Endodermal cell (in vitro differentiated cells): Measurements from ENCODE around the gene MBOAT2. TPM values are rescaled to one million over a fixed set of nuclear protein-coding genes. Genes with fewer than 3 reads are reported as not detected.
A peak's percentile ranks its signal among the peaks of the same experiment; 100 is the strongest.

ENCODE experiments used
- DNase-seq: peaks from one replicate; pipeline ENCODE4 v3.0.0-alpha.2; 2017
- H3K27ac ChIP-seq: 2 replicates; pipeline ENCODE4 v1.5.1; 2013; ENCODE audit warnings: mild to moderate bottlenecking, low read depth, low read length, moderate library complexity
- H3K27me3 ChIP-seq: 2 replicates; pipeline ENCODE4 v1.6.1; 2013; ENCODE audit warnings: mild to moderate bottlenecking, low read length, moderate library complexity; ENCODE audit not compliant: insufficient read depth, control insufficient read depth, poor library complexity, severe bottlenecking
- H3K36me3 ChIP-seq: 2 replicates; pipeline ENCODE4 v1.7.0; 2013; ENCODE audit warnings: mild to moderate bottlenecking, low read length, moderate library complexity; ENCODE audit not compliant: control insufficient read depth, insufficient read depth
- H3K4me1 ChIP-seq: one replicate; pipeline ENCODE4 v1.7.0; 2013; ENCODE audit warnings: low read length; ENCODE audit not compliant: control insufficient read depth, insufficient read depth
- H3K4me3 ChIP-seq: 2 replicates; pipeline ENCODE4 v1.5.1; 2013; ENCODE audit warnings: mild to moderate bottlenecking, low read length, moderate library complexity
- H3K9ac ChIP-seq: 2 replicates; pipeline ENCODE4 v1.6.1; 2013; ENCODE audit warnings: mild to moderate bottlenecking, low read length, moderate library complexity; ENCODE audit not compliant: poor library complexity, severe bottlenecking; ENCODE audit errors: extremely low read depth
- H3K9me3 ChIP-seq: 2 replicates; pipeline ENCODE4 v1.6.1; 2013; ENCODE audit warnings: mild to moderate bottlenecking, low read length, moderate library complexity; ENCODE audit not compliant: control insufficient read depth
- H3K27ac Mint-ChIP-seq: 2 replicates; pipeline ENCODE4 v1.8.0; 2020; ENCODE audit warnings: mixed read lengths
- H3K27me3 Mint-ChIP-seq: 2 replicates; pipeline ENCODE4 v1.8.0; 2021; ENCODE audit warnings: mild to moderate bottlenecking, mixed read lengths; ENCODE audit not compliant: insufficient read depth
- H3K36me3 Mint-ChIP-seq: 2 replicates; pipeline ENCODE4 v1.8.0; 2020; ENCODE audit warnings: low read depth, mixed read lengths
- H3K4me1 Mint-ChIP-seq: 2 replicates; pipeline ENCODE4 v1.8.0; 2020; ENCODE audit warnings: mixed read lengths
- H3K4me3 Mint-ChIP-seq: 2 replicates; pipeline ENCODE4 v1.8.0; 2020; ENCODE audit warnings: mild to moderate bottlenecking, moderate library complexity, mixed read lengths
- H3K9me3 Mint-ChIP-seq: 2 replicates; pipeline ENCODE4 v1.8.0; 2020; ENCODE audit warnings: mild to moderate bottlenecking, mixed read lengths
- CTCF ChIP-seq: fragments of 200-600 bp; sonication (generic); conservative IDR thresholded peaks from 2 replicates; pipeline ENCODE4 v1.5.0; 2021; ENCODE audit warnings: antibody characterized with exemption, mild to moderate bottlenecking
- WGBS, 2 experiments: methylation state at CpG; one replicate each; pipeline versions ENCODE4 v1.1.5 to v1.1.7; 2013; ENCODE audit warnings: missing lambda C conversion rate in 2 of 2, mixed read lengths in 1 of 2; ENCODE audit not compliant: insufficient coverage in 1 of 2, insufficient read length in 1 of 2; 5-methylcytosine and 5-hydroxymethylcytosine counted together
- total RNA-seq, 2 donors: library from RNA; stranded (reverse); fragmentation: NEBNext Ultra II Directional in 1 of 2; extraction: Animal tissue kit (Norgen Biotek cat#: 25700) in 1 of 2; gene quantifications; 2 replicates in 1 of 2; 3 replicates in 1 of 2; pipeline ENCODE4 v1.2.1, GENCODE V29; 2021

Gene MBOAT2
- total RNA-seq, 2 donors from 2014 or later, result 45.3 to 51.0 TPM

DNA sequence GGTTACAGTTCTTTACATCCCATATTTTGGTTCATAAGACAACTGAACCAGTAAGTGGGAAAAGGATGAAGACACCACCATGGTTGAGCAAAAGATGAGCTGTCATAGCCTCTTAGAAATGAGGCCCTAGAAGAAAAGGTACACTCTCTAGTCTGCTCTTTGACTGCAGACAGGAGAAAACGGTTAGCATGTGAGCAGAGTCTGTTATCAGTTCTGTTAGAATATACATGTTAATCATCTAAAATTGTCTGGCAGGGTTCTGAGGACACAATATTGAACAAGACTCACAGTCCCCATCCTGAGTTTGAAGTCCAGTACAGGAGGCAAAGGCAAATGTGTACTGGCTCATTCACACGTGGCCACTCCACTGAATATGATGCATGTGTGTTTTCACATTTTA, 78.1 kb downstream of the MBOAT2 start:
- Histone ChIP-seq H3K27ac (no peak overlapping the region), H3K36me3 (no peaks in the 10 kb centered on the region), H3K4me3 (no peak overlapping the region), H3K27me3 (no peaks in the 10 kb centered on the region), H3K9me3 (no peaks in the 10 kb centered on the region), H3K9ac (no peak overlapping the region), H3K4me1 (peaks cover 3% of the 10 kb centered on the region)
- H3K4me3 Mint-ChIP-seq, result no peak overlapping the region
- TF ChIP-seq CTCF, result no peak
- H3K9me3 Mint-ChIP-seq, result no peaks in the 10 kb centered on the region
- WGBS, 2 experiments, result 78 to 93% methylated on average over 2 of the region's 2 CpGs
- H3K27ac Mint-ChIP-seq, result no peak overlapping the region
- H3K4me1 Mint-ChIP-seq, result peaks cover 52% of the 10 kb centered on the region
- DNase-seq, result no peak
- H3K27me3 Mint-ChIP-seq, result no peaks in the 10 kb centered on the region
- peaks cover 15% of the 10 kb centered on the region for H3K36me3 Mint-ChIP-seq

DNA sequence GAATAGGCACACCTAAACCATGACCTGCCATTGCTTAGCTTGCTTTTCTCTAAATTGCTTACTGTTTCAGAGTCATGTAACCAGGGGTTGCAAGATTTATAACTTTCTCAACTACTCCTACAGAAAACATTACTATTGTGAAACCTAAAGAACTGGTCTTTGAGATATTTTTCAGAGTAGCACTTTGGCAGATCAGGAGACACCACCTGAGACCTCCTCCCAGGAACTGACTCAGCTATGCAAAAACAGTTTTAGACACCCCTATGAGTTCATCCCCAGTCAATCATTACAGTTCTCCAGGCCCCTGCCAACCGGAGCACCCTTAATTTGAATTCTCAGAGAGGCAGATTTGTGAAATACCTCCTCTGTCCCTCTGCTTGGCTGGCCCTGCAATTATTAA, 80.3 kb downstream of the MBOAT2 start:
- Histone ChIP-seq H3K9me3 (peaks cover 6% of the 10 kb centered on the region), H3K9ac (no peak overlapping the region), H3K27ac (no peak overlapping the region), H3K4me1 (peaks cover 3% of the 10 kb centered on the region), H3K4me3 (no peak overlapping the region), H3K36me3 (no peaks in the 10 kb centered on the region), H3K27me3 (no peaks in the 10 kb centered on the region)
- Mint-ChIP-seq H3K27me3 (no peaks in the 10 kb centered on the region), H3K27ac (no peak overlapping the region), H3K9me3 (peaks cover 4% of the 10 kb centered on the region), H3K4me3 (no peak overlapping the region), H3K36me3 (peaks cover 17% of the 10 kb centered on the region), H3K4me1 (peaks cover 51% of the 10 kb centered on the region)
- DNase-seq, result no peak
- 90% methylated on average over 1 of the region's 1 CpG; no CpG with 5 or more reads in 1 of the 2 experiments for WGBS, 2 experiments
- TF ChIP-seq CTCF, result no peak

DNA sequence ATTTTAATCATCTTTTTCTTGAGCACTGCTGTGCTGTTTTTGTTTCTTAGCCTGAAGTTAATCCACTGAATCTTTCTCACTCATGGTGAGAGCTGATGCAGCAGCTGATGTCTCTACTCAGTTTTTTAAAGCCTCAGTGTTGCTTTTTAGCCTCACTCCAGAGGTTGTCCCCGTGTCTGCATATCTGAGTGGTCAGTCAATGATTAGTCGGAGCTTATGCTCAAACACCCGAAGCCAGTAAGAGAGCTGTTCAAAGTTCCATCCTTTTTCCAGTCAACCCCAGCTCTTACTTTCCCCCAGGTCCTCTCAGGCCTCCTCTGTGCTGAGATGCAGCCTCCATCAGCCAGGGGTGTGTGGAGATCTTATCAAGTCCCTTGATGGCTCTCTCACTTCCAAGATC, 81.1 kb downstream of the MBOAT2 start:
- 76 to 91% methylated on average over 3 of the region's 3 CpGs for WGBS, 2 experiments

More for the DNA sequence above, 81.1 kb downstream of the MBOAT2 start:
- Histone ChIP-seq H3K4me3 (no peak overlapping the region), H3K9ac (no peak overlapping the region), H3K36me3 (no peaks in the 10 kb centered on the region), H3K9me3 (peaks cover 6% of the 10 kb centered on the region), H3K27me3 (no peaks in the 10 kb centered on the region), H3K4me1 (peaks cover 3% of the 10 kb centered on the region), H3K27ac (no peak overlapping the region)
- Mint-ChIP-seq H3K9me3 (peaks cover 4% of the 10 kb centered on the region), H3K27me3 (no peaks in the 10 kb centered on the region), H3K4me3 (no peak overlapping the region), H3K27ac (peak overlapping the region; percentile 45), H3K36me3 (peaks cover 12% of the 10 kb centered on the region), H3K4me1 (peaks cover 46% of the 10 kb centered on the region)
- no peak for DNase-seq
- no peak for TF ChIP-seq CTCF
